ENCODE data around the gene SPRED3.
"Not testable (repeated sequence)": the region's sequence is repeated elsewhere in the genome, so short reads cannot be mapped to it uniquely, and the experiment has no call there.

Gene SPRED3

DNA sequence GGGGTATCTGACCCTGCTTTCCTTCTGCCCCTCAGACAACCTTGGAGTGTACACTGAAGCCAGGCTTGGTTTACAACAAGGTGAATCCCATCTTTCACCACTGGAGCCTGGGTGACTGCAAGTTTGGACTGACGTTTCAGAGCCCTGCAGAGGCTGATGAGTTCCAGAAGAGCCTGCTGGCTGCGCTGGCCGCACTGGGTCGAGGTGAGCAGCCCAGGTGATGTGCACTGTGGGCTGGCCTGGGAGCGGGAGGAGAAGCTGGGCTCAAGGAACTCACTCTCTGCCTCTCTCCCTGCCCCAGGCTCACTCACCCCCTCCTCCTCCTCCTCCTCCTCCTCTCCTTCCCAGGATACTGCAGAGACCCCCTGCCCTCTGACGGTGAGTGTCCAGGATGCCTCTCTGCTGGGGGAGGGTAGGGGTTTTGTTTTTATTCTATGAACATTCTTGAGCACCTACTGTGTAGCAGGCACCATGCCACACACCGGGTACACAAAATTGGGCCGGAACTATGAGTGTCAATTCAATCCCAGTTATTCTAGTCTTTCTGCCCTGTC is 3.5 kb downstream of the SPRED3 start:
- no peak for DNase-seq (ENCODE audit: low spot score)

DNA sequence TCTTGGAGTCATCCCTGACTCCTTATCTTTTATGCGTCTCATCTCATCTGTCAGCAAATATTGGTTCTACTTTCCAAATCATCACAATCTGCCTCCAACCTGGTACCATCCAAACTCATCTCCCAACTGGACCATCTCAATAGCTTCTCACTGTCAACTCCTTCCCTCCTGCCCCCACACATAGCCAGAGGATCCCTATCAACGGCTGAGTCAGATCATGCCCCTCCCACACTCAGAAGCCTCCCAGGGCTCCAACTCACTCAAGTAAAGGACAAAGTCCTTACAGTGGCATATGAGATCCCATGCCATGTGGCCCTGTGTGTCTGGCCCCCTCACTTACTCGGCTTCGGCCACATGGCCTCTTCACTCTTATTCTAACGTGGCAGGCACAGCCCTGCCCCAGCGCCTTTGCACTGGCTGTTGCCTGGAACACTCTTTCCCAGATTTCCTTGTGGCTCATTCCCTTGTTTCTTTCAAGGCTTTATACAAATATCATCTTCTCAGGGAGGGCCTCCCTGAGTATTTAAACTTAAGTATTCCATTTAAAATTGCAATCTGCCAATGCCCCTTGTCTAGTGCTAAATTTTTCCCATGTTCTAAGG is 4.3 kb downstream of the SPRED3 start:
- DNase-seq (ENCODE audit: low spot score) = no peak

DNA sequence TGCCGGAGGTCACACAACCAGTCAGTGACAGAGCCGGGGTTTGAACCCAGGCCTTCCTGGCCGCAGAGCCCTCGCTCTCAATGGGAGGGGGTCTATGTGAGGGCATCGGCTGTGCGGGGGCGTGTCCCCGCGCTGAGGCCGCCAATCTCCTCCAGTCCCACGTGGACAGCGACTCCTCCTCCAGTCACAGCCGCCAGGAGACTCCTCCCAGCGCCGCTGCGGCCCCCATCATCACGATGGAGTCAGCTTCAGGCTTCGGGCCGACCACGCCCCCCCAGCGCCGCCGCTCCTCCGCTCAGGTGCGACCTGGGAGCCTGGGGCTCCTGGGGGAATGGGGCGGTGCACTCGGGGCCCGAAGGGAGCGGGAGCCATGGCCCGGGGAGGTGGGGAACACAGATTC is 6.0 kb downstream of the SPRED3 start:
- peak; percentile 68 for DNase-seq (ENCODE audit: low spot score)

GRCh38 chr19:38395381-38396114 is 7.1 kb downstream of the SPRED3 start:
- DNase-seq (ENCODE audit: low spot score) = peak; percentile 36

- DNase-seq (ENCODE audit: low spot score) = no peak
Observed at GRCh38 chr19:38399081-38399480, 10.6 kb downstream of the SPRED3 start.

GRCh38 chr19:38399537-38399936 is 11.0 kb downstream of the SPRED3 start:
- no peak for DNase-seq (ENCODE audit: low spot score)

DNA sequence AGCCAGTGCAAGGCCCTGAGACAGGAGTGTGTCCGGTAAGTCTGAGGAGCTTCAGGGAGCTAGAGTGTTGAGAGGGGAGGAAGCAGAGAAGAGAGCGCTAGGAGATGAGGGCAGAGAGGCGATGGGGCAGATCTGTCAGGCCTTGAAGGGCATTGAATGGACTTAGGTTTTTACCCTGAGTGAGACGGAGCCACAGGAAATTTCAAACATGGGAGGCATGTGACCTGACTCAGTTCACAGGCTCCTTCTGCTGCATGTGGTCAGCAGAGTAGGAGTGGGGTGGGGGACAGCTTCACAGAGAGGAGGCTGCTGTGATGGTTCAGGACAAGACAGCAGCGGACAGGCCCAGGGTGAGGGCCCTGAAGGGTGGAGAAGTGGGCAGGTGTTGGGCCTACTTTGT is 11.9 kb downstream of the SPRED3 start:
- no peak for DNase-seq (ENCODE audit: low spot score)

DNA sequence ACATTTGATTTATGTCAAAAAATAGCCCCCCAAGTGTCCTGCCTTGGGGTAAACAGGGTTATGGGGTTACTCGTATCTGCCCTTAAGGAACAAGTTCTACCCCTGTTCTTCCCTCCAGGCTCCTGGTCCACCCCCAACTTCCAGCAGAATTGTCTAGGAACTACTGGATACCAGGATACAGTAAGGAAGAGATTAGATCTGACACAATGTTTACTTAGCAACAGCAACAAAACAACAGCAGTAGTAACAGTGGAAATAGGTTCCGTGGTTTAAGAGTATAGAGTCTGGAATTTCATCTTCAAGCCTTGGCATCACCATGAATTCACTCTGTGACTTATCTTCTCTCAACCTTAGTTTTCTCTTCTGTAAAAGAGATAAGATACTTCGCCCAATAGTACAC is 12.7 kb downstream of the SPRED3 start:
- no peak for DNase-seq (ENCODE audit: low spot score)

DNA sequence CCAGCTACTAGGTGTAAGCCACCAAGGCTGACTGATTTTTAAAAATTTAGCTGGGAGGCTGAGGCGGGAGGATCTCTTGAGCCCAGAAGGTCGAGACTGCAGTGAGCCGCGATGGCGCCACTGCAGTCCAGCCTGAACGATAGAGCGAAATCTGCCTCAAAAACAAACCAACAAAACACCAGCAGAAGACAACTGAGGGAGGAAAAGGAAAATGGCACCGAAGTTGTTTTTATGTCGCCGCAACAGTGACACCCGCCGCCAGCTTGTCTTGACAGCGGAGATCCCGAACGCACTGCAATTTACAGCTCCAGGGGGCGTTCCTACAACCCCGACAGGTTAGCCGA is 14.1 kb downstream of the SPRED3 start:
- DNase-seq (ENCODE audit: low spot score) = no peak

GRCh38 chr19:38402967-38403674 is 14.6 kb downstream of the SPRED3 start, which contains the start of gene FAM98C:
FAM98C (plus strand) TSS chr19:38403093; CDS start chr19:38403154, 61 bp downstream.
- DNase-seq (ENCODE audit: low spot score) = peak; percentile 98

DNA sequence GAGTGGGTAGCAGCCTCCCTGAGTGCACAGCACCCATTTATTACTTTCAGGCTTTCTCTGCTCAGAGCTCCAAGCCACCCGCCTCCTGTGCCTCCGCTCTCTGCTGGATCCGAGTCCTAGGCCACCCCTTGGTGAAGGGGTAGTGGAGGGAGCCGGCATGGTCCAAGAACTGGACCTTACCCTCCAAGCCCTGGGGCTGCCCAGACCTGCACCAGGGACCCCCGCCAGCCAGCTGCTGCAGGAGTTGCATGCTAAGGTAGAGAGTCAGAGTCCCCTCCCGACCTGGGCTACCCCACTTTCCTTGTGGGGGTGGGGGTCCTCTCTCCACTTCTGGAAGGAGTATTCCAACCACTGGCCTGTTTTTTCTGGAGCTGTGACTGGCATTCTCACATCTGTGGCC is 16.4 kb downstream of the SPRED3 start:
- DNase-seq (ENCODE audit: low spot score) = no peak

- no peak for DNase-seq (ENCODE audit: low spot score)
Observed at GRCh38 chr19:38405276-38405675, 16.8 kb downstream of the SPRED3 start.

GRCh38 chr19:38409631-38410133 is 21.2 kb downstream of the SPRED3 start:
- DNase-seq (ENCODE audit: low spot score) = no peak

GRCh38 chr19:38410407-38410806 is 21.9 kb downstream of the SPRED3 start:
- not testable (repeated sequence) for DNase-seq (ENCODE audit: low spot score)

- no peak for DNase-seq (ENCODE audit: low spot score)
Observed at GRCh38 chr19:38411041-38411712, 22.7 kb downstream of the SPRED3 start.

GRCh38 chr19:38411898-38412297 is 23.4 kb downstream of the SPRED3 start:
- DNase-seq (ENCODE audit: low spot score) = not testable (repeated sequence)

- DNase-seq (ENCODE audit: low spot score) = no peak
Observed at GRCh38 chr19:38412491-38412890, 24.0 kb downstream of the SPRED3 start.

- no peak for DNase-seq (ENCODE audit: low spot score)
Observed at GRCh38 chr19:38412961-38413360, 24.5 kb downstream of the SPRED3 start.

- DNase-seq (ENCODE audit: low spot score) = no peak
Observed at GRCh38 chr19:38413416-38413815, 24.9 kb downstream of the SPRED3 start.

GRCh38 chr19:38417146-38417543 is 28.6 kb downstream of the SPRED3 start:
- DNase-seq (ENCODE audit: low spot score) = no peak

DNA sequence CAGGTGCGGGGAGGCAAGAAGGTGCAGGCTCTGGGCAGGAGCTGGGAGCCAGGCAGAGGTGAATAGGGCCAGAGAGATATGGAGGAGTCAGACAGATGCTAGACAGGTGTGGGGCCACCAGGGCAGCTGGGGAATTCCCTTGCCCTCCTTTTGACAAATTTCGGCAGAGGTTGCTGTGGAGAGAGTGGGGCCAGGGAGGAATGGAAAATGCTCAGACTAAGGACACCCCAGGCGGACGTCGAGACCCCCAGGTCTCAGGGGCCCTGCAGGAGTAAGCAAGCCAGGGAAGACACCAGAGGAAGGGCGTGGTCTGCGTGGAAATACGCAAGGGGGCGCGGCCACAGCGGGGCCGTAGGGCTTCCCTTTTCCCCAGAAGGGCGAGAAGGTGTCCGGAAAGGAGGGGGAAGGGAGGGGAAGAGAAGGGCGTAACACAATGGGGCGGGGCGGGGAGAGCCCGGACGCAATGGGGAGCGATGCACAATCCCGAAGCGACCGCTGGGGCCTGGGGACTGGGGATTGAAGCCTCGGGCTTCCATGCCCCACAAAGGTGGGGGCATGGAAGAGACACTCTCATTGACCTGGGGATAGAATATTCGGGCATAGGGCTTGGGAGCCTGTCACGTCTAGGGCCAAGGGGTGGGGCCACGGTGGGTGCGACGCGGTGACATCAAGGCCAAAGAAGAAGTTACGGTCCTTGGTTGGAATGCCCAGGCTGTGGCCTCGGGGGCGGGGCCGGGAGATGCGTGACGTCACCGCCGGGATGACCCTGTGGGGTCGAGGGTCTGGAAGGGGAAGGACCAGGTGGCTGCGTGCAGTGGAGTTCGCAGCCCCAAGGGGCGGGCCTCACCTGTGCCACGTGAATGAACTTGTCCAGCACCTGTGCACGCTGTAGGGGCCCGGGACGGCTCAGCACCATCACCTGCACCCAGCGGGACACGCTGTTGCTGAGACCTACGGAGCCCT is 29.3 kb downstream of the SPRED3 start:
- DNase-seq (ENCODE audit: low spot score) = peak; percentile 63

Measured in CD4-positive, alpha-beta T cell treated with Interleukin-2 at 100 ng/mL for 4 hours (primary cell).